Measurements from ENCODE around the gene NXPH3. TPM values are rescaled to one million over a fixed set of nuclear protein-coding genes. Genes with fewer than 3 reads are reported as not detected.

Gene NXPH3
- total and polyA plus RNA-seq, 2 of the 13 experiments (the other 11 are each of a cell fraction or from before 2014, with no cell fraction given) = 0.04 to 0.58 TPM

DNA sequence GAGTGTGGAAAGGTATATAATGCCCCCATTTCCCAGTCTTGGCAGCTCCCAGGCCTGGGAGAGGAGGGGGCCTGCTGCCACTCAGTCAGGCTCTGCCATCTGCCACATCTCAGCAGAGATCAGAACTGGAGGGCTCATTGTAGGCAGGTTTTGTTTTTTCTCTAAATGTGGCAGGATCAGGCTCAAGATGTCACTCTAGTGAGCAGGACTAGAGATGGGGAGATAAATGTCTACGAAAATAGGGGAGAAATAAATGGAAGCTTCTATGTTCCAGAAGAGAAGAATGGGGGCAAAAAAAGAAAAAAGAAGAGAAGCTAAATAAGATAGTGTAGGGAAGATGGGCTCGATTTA lies 13.9 kb downstream of the NXPH3 start:
- H3K27me3 ChIP-seq (ENCODE audit: control insufficient read depth in 1 of 2, insufficient read depth in 2 of 2, low read length in 2 of 2) = no peaks in the 10 kb centered on the region
- no peaks in the 10 kb centered on the region for H3K9me3 ChIP-seq (ENCODE audit: low read length)
- no peak overlapping the region for H3K4me2 ChIP-seq (ENCODE audit: low read depth, low read length)
- H3K4me3 ChIP-seq (replicated peaks in 1 of 3; ENCODE audit: insufficient read depth in 1 of 3, low read depth in 2 of 3, low read length in 3 of 3) = no peak overlapping the region
- ChIA-PET POLR2A (no interaction called here), CTCF (ENCODE audit: low intra/inter-chr PET ratio, low total read pairs) (no interaction called here)
- TF ChIP-seq, protein P1, sequence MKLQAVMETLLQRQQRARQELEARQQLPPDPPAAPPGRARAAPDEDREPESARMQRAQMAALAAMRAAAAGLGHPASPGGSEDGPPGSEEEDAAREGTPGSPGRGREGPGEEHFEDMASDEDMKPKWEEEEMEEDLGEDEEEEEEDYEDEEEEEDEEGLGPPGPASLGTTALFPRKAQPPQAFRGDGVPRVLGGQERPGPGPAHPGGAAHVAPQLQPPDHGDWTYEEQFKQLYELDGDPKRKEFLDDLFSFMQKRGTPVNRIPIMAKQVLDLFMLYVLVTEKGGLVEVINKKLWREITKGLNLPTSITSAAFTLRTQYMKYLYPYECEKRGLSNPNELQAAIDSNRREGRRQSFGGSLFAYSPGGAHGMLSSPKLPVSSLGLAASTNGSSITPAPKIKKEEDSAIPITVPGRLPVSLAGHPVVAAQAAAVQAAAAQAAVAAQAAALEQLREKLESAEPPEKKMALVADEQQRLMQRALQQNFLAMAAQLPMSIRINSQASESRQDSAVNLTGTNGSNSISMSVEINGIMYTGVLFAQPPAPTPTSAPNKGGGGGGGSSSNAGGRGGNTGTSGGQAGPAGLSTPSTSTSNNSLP (IDR thresholded peaks at IDR 0.05; ENCODE audit: low read depth, low read length) = no peak
- TF ChIP-seq EED (CRISPR knock-in tag; IDR thresholded peaks at IDR 0.05) (no peak), KAT2B (IDR thresholded peaks at IDR 0.05; ENCODE audit: borderline replicate concordance, low read depth, low read length) (no peak), ZNF616 (CRISPR knock-in tag; IDR thresholded peaks at IDR 0.05; ENCODE audit: low read depth) (no peak)
- TF ChIP-seq, protein P2, sequence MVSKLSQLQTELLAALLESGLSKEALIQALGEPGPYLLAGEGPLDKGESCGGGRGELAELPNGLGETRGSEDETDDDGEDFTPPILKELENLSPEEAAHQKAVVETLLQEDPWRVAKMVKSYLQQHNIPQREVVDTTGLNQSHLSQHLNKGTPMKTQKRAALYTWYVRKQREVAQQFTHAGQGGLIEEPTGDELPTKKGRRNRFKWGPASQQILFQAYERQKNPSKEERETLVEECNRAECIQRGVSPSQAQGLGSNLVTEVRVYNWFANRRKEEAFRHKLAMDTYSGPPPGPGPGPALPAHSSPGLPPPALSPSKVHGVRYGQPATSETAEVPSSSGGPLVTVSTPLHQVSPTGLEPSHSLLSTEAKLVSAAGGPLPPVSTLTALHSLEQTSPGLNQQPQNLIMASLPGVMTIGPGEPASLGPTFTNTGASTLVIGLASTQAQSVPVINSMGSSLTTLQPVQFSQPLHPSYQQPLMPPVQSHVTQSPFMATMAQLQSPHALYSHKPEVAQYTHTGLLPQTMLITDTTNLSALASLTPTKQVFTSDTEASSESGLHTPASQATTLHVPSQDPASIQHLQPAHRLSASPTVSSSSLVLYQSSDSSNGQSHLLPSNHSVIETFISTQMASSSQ (IDR thresholded peaks at IDR 0.05; ENCODE audit: low read depth) = no peak
- TF ChIP-seq, protein P2 (CRISPR knock-in tag; IDR thresholded peaks at IDR 0.05; ENCODE audit: borderline replicate concordance) = no peak
- TF ChIP-seq, protein P3, sequence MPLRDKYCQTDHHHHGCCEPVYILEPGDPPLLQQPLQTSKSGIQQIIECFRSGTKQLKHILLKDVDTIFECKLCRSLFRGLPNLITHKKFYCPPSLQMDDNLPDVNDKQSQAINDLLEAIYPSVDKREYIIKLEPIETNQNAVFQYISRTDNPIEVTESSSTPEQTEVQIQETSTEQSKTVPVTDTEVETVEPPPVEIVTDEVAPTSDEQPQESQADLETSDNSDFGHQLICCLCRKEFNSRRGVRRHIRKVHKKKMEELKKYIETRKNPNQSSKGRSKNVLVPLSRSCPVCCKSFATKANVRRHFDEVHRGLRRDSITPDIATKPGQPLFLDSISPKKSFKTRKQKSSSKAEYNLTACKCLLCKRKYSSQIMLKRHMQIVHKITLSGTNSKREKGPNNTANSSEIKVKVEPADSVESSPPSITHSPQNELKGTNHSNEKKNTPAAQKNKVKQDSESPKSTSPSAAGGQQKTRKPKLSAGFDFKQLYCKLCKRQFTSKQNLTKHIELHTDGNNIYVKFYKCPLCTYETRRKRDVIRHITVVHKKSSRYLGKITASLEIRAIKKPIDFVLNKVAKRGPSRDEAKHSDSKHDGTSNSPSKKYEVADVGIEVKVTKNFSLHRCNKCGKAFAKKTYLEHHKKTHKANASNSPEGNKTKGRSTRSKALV (CRISPR knock-in tag; IDR thresholded peaks at IDR 0.05) = no peak
- TF ChIP-seq, protein P4, sequence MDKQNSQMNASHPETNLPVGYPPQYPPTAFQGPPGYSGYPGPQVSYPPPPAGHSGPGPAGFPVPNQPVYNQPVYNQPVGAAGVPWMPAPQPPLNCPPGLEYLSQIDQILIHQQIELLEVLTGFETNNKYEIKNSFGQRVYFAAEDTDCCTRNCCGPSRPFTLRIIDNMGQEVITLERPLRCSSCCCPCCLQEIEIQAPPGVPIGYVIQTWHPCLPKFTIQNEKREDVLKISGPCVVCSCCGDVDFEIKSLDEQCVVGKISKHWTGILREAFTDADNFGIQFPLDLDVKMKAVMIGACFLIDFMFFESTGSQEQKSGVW (CRISPR knock-in tag; IDR thresholded peaks at IDR 0.05; ENCODE audit: borderline replicate concordance) = no peak
- ATAC-seq = no peak
- H3K36me3 ChIP-seq (replicated peaks in 1 of 2; ENCODE audit: control insufficient read depth in 1 of 2, insufficient read depth in 2 of 2, low read length in 2 of 2) = peaks cover 0 to 5% of the 10 kb centered on the region in 2 experiments; a peak in 1 of 5 replicates
- 87% methylated on average over 2 of the region's 2 CpGs for WGBS (ENCODE audit: low lambda C conversion rate)
- BruUV-seq (replicated peaks) = no TSS peak
- in situ Hi-C loops (cut with HindIII; ENCODE audit: extremely low pct_ligation_motif_present, low pct_unique_long_range_greater_than_20kb) (no loop called here), intact Hi-C loops (cut with micrococcal nuclease; ENCODE audit: unreplicated experiment) (no loop called here)
- DNase-seq (ENCODE audit: low spot score) = no peak
- FAIRE-seq = no peak
- peaks cover 3% of the 10 kb centered on the region for H3K4me1 ChIP-seq (ENCODE audit: insufficient read depth, low read length)
- no peak overlapping the region for H2AFZ ChIP-seq (ENCODE audit: low read length)
- no peaks in the 10 kb centered on the region for H4K20me1 ChIP-seq (ENCODE audit: insufficient read depth, low read length)
- no peak overlapping the region for H3K9ac ChIP-seq (ENCODE audit: insufficient read depth, low read depth, low read length)
- no peaks in the 10 kb centered on the region for H3K79me2 ChIP-seq (ENCODE audit: insufficient read depth, low read length)
- H3K27ac ChIP-seq (ENCODE audit: extremely low read length, insufficient read depth, low read length) = no peak overlapping the region

Data from HepG2 (cell line).